ELF-1 (cell line): ENCODE data around the gene HIBCH.
"Not testable (repeated sequence)": the region's sequence is repeated elsewhere in the genome, so short reads cannot be mapped to it uniquely, and the experiment has no call there.

Experiments
- DNase-seq: peaks from one replicate; pipeline ENCODE4 v3.0.0-alpha.2; 2016; ENCODE audit warnings: low read depth, low spot score

Gene HIBCH

GRCh38 chr2:190250421-190250820 lies 69.2 kb downstream of the HIBCH start:
- DNase-seq, result no peak

- DNase-seq, result no peak
These were observed 84.0 kb downstream of the HIBCH start for GRCh38 chr2:190235551-190236075.

DNA sequence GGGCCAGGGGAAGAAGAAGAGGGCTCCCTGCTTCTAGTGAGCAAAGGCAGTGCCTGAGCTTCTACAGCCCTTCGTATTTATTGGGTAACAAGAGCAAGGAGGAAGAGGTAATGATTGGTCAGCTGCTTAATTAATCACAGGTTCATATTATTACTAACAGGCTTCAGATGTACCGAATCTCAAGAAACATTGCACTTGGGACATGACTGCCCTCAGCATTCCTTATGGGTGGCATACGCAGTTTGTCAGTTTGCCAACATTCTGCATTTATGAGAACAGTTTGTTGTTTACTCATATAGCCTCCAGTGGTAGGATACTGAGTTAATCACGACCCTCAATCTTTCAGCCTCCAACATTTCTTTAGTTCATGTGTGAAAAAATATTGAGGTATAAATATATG lies 84.5 kb downstream of the HIBCH start:
- DNase-seq, result no peak

DNA sequence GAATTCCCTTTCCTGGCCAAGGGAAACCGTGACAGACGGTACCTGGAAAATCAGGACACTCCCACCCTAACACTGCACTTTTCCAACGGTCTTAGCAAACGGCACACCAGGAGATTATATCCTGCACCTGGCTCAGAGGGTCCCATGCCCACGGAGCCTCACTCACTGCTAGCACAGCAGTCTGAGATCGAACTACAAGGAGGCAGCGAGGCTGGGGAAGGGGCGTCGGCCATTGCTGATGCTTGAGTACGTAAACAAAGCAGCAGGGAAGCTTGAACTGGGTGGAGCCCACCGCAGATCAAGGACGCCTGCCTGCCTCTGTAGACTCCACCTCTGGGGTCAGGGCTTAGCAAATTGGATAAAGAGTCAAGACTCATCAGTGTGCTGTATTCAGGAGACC lies 95.6 kb downstream of the HIBCH start:
- DNase-seq, result not testable (repeated sequence)

DNA sequence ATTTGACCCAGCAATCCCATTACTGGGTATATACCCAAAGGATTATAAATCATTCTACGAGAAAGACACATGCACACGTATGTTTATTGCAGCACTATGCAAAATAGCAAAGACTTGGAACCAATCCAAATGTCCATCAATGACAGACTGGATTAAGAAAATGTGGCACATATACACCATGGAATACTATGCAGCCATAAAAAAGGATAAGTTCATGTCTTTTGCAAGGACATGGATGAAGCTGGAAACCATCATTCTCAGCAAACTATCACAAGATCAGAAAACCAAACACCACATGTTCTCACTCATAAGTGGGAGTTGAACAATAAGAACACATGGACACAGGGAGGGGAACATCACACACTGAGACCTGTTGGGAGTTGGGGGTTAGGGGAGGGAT lies 96.9 kb downstream of the HIBCH start:
- DNase-seq, result not testable (repeated sequence)

DNA sequence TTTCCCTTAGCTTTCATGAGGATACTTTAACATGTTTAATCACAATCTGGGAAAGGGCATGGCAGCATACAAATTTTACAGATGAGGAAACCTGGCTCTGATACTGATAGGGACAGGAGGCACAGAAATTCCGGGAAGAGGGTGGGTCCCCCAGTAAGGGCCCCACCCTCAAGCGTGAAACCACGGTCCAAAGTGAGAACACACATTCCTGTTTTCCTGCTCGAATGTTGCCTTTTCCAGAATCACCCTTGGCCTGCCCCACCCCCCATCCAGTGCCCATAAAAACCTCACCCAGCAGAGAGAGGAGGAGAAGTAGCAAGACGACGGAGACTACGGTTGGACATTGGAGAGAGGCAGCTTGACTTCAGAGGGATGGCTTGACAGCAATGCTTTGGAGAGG lies 98.2 kb downstream of the HIBCH start:
- no peak for DNase-seq

DNA sequence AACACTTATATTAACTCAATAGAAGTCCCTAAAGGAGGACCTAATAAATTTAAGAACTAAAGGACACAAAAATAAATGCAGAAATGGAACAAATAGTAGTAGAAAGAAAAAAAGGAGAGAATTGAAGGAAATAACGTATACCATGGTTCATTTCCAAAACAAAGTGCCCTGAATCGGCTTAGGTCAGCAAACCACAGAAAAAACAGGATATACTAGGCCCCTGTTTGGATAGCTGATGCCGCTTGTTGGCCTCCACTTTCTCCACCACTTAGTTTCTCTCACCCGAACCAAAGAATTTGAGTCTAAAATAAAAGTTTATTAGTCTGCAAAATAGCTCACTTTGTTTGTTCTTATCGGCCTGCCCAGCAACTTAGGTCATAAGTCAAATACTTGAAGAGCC lies 100.4 kb downstream of the HIBCH start:
- DNase-seq, result no peak

DNA sequence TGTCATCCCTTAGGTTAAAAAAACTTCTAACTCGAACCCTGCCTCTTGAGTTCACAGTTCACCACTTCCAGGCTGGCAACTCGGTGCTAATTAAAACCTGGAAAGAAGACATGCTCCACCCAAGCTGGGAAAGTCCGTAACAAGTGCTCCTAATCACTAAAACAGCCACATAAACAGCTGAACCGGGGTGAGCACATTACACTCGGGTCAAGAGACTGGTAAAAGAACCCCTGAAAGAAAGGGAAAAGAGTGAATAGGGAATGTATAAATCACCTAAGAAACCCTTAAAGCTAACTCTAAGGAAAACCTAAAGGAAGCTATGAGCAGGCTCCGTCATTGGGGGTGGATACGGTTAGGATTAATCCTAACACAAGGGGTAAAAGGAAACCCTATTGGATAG lies 102.0 kb downstream of the HIBCH start:
- DNase-seq, result no peak

DNA sequence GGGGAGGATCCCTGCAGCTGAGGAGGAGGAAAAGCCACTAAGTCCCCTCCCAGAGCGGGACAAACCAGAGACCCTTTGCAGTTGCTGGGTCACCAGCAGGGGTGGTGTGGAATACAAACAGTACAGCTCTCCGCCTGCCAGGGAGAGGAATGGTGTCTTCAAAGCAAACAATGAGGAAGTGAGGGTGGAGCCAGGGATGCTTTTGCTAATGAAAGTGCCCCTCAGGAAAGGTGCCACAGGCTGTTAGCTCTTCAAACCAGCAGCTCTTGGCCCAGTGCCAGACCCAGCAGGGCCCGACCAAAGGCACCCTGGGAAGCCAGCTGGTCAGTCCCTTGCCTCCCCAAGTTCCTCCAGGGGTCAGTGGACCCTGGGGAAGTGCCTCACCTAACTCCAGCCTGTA lies 102.8 kb downstream of the HIBCH start:
- peak; percentile 86 for DNase-seq

DNA sequence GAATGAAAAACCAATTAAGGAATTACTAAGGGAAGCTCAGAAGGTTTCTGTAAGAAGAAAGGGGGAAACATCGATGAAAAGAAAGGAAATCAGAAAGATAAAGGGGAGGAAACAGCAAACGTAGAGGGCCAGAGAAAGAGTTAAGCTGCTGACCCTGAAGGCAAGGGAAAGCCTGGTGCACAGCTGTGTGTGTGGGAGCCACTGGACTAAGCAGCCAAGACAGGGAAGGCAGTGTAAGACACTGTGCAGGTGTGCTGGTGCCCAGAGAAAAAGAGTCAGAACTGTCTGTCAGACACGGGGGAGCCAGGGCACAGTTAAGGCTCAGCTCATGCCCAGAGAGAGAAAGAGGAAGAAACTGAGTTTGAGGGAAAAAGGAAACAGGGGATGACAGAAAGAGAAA lies 104.0 kb downstream of the HIBCH start:
- DNase-seq, result no peak

DNA sequence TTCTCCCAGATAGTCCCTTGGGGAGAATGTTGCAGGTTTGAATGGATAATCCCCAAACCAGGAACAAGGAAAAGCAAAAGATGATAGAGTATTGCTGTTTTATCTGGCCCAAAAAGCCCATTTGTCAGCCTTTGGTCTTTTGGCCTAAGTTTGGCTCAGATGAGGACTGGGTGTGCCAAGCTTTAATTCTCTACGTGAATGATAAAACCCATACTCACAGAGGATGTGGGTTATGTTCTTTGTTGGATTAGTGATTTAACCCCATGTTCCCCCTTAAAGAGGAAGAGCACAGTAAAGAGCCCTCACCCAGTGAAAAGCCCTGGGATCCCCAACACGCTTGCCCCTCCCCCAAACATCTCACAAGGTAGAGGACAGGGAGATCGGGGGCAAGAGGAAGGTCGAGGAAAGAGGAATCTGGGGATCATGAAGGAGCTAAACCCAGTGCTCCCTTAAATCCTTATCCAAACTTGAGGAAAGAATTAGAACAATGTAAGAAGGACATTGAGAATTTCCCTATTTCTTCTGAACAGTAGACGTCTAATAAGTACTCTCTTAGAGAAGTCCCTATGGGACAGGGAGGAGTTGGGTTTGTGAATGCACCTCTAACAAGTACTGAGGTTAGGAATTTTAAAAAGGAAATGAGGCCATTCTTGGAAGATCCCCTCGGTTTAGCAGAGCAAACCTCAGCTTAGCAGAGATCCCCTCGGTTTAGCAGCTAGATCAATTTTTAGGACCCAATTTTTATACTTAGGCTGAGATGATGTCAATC lies 105.0 kb downstream of the HIBCH start:
- DNase-seq, result no peak

DNA sequence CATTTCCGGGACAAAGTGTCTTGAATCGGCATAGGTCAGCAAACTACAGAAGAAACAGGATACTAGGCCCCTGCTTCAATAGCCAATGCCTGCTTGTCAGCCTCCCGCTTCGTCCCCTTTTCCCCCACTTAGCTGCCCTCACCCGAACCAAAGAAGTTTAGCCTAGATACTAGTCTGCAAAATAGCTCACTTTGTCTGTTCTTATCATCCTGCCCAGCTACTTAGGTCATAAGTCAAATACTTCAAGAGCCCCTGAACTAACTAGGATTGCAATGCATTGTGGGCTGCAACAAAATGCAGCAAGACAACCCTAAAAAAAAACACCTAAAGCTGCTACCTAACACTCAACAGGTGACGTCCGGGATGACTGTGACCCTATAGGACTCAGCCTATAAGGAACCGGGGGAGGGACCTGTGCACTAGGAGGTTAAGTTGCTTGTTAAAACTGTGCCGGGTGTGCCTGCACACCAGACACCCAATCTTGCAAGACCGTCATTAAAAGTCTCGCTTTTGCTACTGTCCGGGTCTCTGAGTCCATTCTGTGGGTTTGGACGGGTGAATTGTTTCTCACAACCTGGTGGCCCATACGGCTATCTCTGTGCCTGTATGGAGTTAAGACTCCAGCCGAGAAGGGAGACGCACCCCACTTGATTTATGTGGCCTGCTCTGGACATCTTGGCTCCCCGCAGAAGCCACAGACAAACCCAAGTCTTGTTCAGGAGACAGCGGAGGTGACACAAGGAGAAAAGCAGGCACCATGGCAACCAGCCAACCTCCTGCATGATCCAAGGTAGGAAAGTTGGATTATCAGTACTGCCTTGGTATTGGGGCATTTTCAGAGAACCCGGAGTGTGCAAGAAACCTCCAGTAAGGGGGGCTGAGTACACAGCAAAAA lies 105.9 kb downstream of the HIBCH start:
- no peak for DNase-seq

DNA sequence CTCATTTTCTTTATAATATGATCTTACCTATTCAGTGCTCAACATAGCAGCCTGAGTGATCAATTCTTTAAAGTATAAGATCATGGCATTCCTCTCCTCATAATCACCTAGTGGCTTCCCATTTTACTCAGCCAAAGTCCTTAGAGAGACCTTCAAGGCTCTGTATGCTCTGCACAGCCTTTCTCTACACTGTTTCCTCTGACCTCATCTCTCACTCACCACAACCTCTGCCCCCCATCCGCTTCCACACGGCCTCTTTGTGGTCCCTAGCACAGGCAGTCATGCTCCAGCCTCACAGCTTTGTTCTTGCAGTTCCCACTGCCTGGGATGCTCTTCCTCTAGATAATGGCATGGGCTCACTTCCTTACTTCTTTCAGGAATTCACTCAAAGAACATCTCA lies 109.2 kb downstream of the HIBCH start:
- DNase-seq, result no peak

- no peak for DNase-seq
These were observed 110.1 kb downstream of the HIBCH start for GRCh38 chr2:190209559-190209958.

DNA sequence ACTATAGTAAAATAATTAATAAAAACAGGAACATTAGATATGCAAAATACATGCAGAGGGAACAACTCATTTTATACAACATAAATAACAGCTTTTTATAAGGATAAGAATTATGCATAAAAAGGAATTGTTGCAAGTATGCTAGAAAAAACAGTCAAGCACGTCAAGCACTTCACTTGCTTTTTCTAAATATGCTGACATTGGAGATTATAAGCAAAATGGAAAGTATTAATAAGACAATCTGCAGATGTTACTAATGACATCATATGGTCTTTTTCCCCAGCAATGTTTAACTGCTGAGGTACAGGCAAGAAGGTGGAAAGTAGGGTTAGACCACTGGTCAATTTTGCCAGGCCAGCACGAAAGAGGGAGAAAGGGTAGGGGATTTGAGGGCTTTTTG lies 111.7 kb downstream of the HIBCH start:
- DNase-seq, result no peak

- no peak for DNase-seq
These were observed 114.0 kb downstream of the HIBCH start for GRCh38 chr2:190205657-190206056.

DNA sequence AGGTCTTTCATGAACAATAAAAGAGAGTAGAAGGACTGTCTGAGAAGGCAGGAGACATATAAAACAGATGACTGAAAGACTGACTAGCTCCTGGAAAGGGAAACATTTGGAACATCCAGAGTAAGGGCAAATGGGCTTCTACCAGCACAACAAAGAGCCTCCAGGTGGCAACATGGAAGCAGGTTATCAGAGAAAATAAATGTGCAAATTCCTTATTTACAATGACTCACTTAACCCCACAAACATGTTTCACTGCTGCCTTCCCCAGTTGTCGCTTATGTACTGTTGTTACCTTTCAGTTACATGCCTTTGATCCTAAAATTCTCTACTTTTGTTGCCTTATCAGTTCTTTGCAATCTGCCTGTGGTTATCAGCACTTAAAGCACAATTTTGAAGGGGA lies 117.0 kb downstream of the HIBCH start:
- DNase-seq, result no peak

- DNase-seq, result no peak
These were observed 117.6 kb downstream of the HIBCH start for GRCh38 chr2:190202018-190202417.

DNA sequence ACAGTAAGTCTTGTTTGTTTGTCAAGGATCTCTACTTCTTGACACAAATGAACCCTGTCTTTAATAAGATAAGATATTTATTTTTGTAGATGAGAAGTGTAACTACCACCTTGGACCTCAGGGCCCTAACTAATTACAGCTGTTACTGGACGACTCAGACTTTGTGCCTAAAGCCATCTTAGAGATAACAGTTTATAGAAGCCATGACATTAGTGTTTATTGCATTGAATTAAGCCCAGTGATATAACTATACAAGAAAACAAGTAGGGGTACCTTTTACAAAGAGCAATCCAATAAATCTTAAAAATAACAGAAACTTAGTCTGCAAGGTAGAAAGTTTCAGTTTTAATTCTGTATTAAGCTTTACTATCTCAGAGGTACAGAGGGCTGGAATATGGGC lies 119.0 kb downstream of the HIBCH start:
- no peak for DNase-seq

- no peak for DNase-seq
These were observed 120.1 kb downstream of the HIBCH start for GRCh38 chr2:190199530-190199929.

- DNase-seq, result no peak
These were observed 120.5 kb downstream of the HIBCH start for GRCh38 chr2:190199109-190199508.

DNA sequence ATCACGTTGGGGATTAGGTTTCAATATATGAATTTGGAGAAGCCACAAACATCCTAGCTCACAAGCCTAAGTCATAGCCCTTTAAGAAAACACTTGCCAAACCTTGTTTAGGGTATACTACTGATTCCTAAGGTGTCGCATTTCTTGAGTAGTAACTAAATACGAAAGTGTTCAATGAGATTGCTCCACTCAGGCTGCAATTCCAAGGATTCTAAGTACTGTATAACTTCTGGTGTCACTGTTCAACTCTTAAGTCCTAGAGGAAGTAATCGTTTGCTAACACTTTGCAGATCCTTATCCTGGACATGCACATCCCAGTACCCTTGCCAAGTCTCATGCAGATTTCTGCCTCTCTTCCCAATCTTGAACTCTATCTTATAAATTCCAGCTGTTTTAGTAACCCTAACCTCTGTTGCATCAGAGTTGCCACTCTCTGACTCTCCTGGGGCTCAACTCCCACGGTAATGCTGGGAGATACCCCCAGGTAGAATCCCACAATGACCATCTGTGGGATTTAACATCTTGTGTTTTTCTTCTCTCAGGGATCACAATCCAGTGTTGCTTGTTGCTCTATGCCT lies 122.4 kb downstream of the HIBCH start:
- no peak for DNase-seq
